IMR-90 (cell line): ENCODE results near the gene ARHGAP15. TPM values are rescaled to one million over a fixed set of nuclear protein-coding genes. Genes with fewer than 3 reads are reported as not detected.

ENCODE experiments used
- ATAC-seq: fragments of 200-7000 bp; cut with Tn5 transposase; 2 replicates; pipeline ENCODE4 v1.9.1; 2020; ENCODE audit warnings: low read depth, mild to moderate bottlenecking, moderate library complexity
- BruUV-seq: library from RNA; stranded (reverse); fragments of 400-500 nt; replicated peaks from 2 replicates; lab custom pipeline; 2021; lab: Mats Ljungman, UMichigan
- CTCF ChIA-PET: fragments of 300-600 bp; formaldehyde crosslinking; extraction: SDS; loops from one replicate; lab custom pipeline; 2021; ENCODE audit warnings: antibody characterized with exemption; lab: Yijun Ruan, JAX
- POLR2A ChIA-PET: fragments of 300-600 bp; sonication (Branson Sonifier 250); formaldehyde crosslinking; loops from one replicate; lab custom pipeline; 2022; ENCODE audit warnings: antibody characterized with exemption; ENCODE audit not compliant: unreplicated experiment; lab: Charles Lee
- DNase-seq: peaks from one replicate; pipeline ENCODE4 v3.0.0; 2013
- H2AFZ ChIP-seq: replicated peaks from 2 replicates; pipeline ENCODE3; 2013; ENCODE audit warnings: low read length, mild to moderate bottlenecking; ENCODE audit not compliant: poor library complexity
- H2AK5ac ChIP-seq: 2 replicates; pipeline ENCODE4 v1.6.1; 2013; ENCODE audit warnings: low read depth, low read length, inconsistent platforms
- H2AK9ac ChIP-seq: replicated peaks from 2 replicates; pipeline ENCODE3; 2013; ENCODE audit warnings: mild to moderate bottlenecking, low read depth, low read length, moderate library complexity; ENCODE audit not compliant: poor library complexity
- H2BK120ac ChIP-seq: 2 replicates; pipeline ENCODE4 v1.6.1; 2013; ENCODE audit warnings: low read depth, low read length, inconsistent platforms
- H2BK15ac ChIP-seq: 3 replicates; pipeline ENCODE4 v1.6.1; 2013; ENCODE audit warnings: low read depth, low read length, inconsistent platforms
- H2BK20ac ChIP-seq: 2 replicates; pipeline ENCODE4 v1.6.1; 2013; ENCODE audit warnings: low read depth, mild to moderate bottlenecking, inconsistent platforms, low read length, moderate library complexity
- H2BK5ac ChIP-seq: 2 replicates; pipeline ENCODE4 v1.6.1; 2013; ENCODE audit warnings: mild to moderate bottlenecking, low read depth, low read length, inconsistent platforms; ENCODE audit not compliant: poor library complexity, severe bottlenecking
- H3K14ac ChIP-seq: replicated peaks from 2 replicates; pipeline ENCODE4 v1.6.1; 2013; ENCODE audit warnings: low read depth, low read length, inconsistent platforms
- H3K18ac ChIP-seq: 2 replicates; pipeline ENCODE4 v1.6.1; 2013; ENCODE audit warnings: low read depth, low read length, control low read depth
- H3K23ac ChIP-seq: 2 replicates; pipeline ENCODE4 v1.6.1; 2013; ENCODE audit warnings: low read depth, low read length, inconsistent platforms
- H3K27ac ChIP-seq: 2 replicates; pipeline ENCODE4 v1.5.1; 2013; ENCODE audit warnings: mild to moderate bottlenecking, control low read depth, low read length; ENCODE audit not compliant: insufficient read depth
- H3K27me3 ChIP-seq: 2 replicates; pipeline ENCODE4 v1.6.1; 2013; ENCODE audit warnings: low read length; ENCODE audit not compliant: control insufficient read depth, insufficient read depth
- H3K36me3 ChIP-seq: 2 replicates; pipeline ENCODE4 v1.6.1; 2013; ENCODE audit warnings: low read length, mixed read lengths; ENCODE audit not compliant: control insufficient read depth, insufficient read depth
- H3K4ac ChIP-seq: 2 replicates; pipeline ENCODE4 v1.6.1; 2013; ENCODE audit warnings: low read depth, low read length, inconsistent platforms
- H3K4me1 ChIP-seq: 2 replicates; pipeline ENCODE4 v1.6.1; 2013; ENCODE audit warnings: low read length, mixed read lengths; ENCODE audit not compliant: control insufficient read depth, insufficient read depth
- H3K4me2 ChIP-seq: 2 replicates; pipeline ENCODE4 v1.6.1; 2013; ENCODE audit warnings: low read depth, mild to moderate bottlenecking, control low read depth, low read length, moderate library complexity
- H3K4me3 ChIP-seq: 2 replicates; pipeline ENCODE4 v1.5.1; 2013; ENCODE audit warnings: low read depth, mild to moderate bottlenecking, control low read depth, low read length, moderate library complexity; ENCODE audit not compliant: insufficient read depth
- H3K56ac ChIP-seq: 2 replicates; pipeline ENCODE4 v1.6.1; 2013; ENCODE audit warnings: low read length, inconsistent platforms; ENCODE audit not compliant: insufficient read depth; ENCODE audit errors: extremely low read depth
- H3K79me1 ChIP-seq, 2 experiments: 2 replicates each; pipeline ENCODE4 v1.6.1; 2013; ENCODE audit warnings: low read length in 2 of 2, inconsistent platforms in 1 of 2, low read depth in 1 of 2
- H3K9ac ChIP-seq: 2 replicates; pipeline ENCODE4 v1.6.1; 2013; ENCODE audit warnings: low read depth, low read length, control low read depth
- H3K9me1 ChIP-seq: 2 replicates; pipeline ENCODE4 v1.6.1; 2013; ENCODE audit warnings: low read length, inconsistent platforms; ENCODE audit not compliant: insufficient read depth
- H3K9me3 ChIP-seq: 2 replicates; pipeline ENCODE4 v1.6.1; 2013; ENCODE audit warnings: low read length; ENCODE audit not compliant: control insufficient read depth, insufficient read depth
- H4K20me1 ChIP-seq: 2 replicates; pipeline ENCODE4 v1.6.1; 2013; ENCODE audit warnings: low read length, inconsistent platforms; ENCODE audit not compliant: insufficient read depth
- H4K5ac ChIP-seq: 2 replicates; pipeline ENCODE4 v1.6.1; 2013; ENCODE audit warnings: mild to moderate bottlenecking, low read depth, low read length, control low read depth
- H4K8ac ChIP-seq, 2 experiments: 2 replicates each; pipeline ENCODE4 v1.6.1; 2013; ENCODE audit warnings: low read depth in 2 of 2, low read length in 2 of 2, control low read depth in 1 of 2, inconsistent platforms in 1 of 2
- H4K91ac ChIP-seq: 2 replicates; pipeline ENCODE4 v1.6.1; 2013; ENCODE audit warnings: low read depth, low read length, inconsistent platforms; ENCODE audit not compliant: insufficient read depth
- BHLHE40 ChIP-seq: fragments of 150-350 bp; IDR thresholded peaks from 2 replicates; pipeline ENCODE4 v1.6.1; 2016; ENCODE audit warnings: mild to moderate bottlenecking, low read depth, low read length
- CEBPB ChIP-seq: IDR thresholded peaks from 2 replicates; pipeline ENCODE4 v1.6.1; 2012; ENCODE audit warnings: low read depth, low read length, improper control_type of control experiment
- CHD1 ChIP-seq: IDR thresholded peaks from 2 replicates; pipeline ENCODE4 v1.6.1; 2012; ENCODE audit warnings: low read depth, low read length, improper control_type of control experiment
- FOS ChIP-seq: fragments of 150-350 bp; IDR thresholded peaks from 2 replicates; pipeline ENCODE4 v1.6.1; 2016; ENCODE audit warnings: low read depth, low read length
- MAFK ChIP-seq: IDR thresholded peaks from 2 replicates; pipeline ENCODE4 v1.6.1; 2012; ENCODE audit warnings: low read depth, low read length, improper control_type of control experiment
- MAZ ChIP-seq: IDR thresholded peaks from 2 replicates; pipeline ENCODE4 v1.6.1; 2012; ENCODE audit warnings: low read depth, mild to moderate bottlenecking, low read length, improper control_type of control experiment, moderate library complexity, borderline replicate concordance
- MXI1 ChIP-seq: IDR thresholded peaks from 2 replicates; pipeline ENCODE4 v1.6.1; 2012; ENCODE audit warnings: low read depth, mild to moderate bottlenecking, low read length, moderate library complexity, borderline replicate concordance
- NFE2L2 ChIP-seq: fragments of 150-350 bp; IDR thresholded peaks from 2 replicates; pipeline ENCODE4 v1.6.1; 2016; ENCODE audit warnings: low read depth, mild to moderate bottlenecking, low read length
- POLR2A ChIP-seq: IDR thresholded peaks from 2 replicates; pipeline ENCODE4 v1.6.1; 2012; ENCODE audit warnings: mild to moderate bottlenecking, low read depth, low read length
- RAD21 ChIP-seq: IDR thresholded peaks from 2 replicates; pipeline ENCODE4 v1.6.1; 2012; ENCODE audit warnings: low read length, improper control_type of control experiment
- RCOR1 ChIP-seq: IDR thresholded peaks from 2 replicates; pipeline ENCODE4 v1.6.1; 2012; ENCODE audit warnings: mild to moderate bottlenecking, low read length, improper control_type of control experiment; ENCODE audit not compliant: insufficient replicate concordance
- RFX5 ChIP-seq: IDR thresholded peaks from 2 replicates; pipeline ENCODE4 v1.8.0; 2012; ENCODE audit warnings: low read depth, mild to moderate bottlenecking, low read length, moderate library complexity
- SMC3 ChIP-seq: fragments of 150-350 bp; IDR thresholded peaks from 2 replicates; pipeline ENCODE4 v1.6.1; 2016; ENCODE audit warnings: low read depth, mild to moderate bottlenecking, antibody characterized with exemption, low read length, moderate library complexity
- WGBS, 2 experiments: methylation state at CpG; one replicate each; pipeline versions ENCODE4 v1.1.5 to v1.1.7; 2013; ENCODE audit warnings: missing lambda C conversion rate in 2 of 2; ENCODE audit not compliant: insufficient read length in 1 of 2; ENCODE audit errors: extremely low coverage in 2 of 2; 5-methylcytosine and 5-hydroxymethylcytosine counted together
- dilution Hi-C: fragments of 300-500 bp; cut with HindIII; formaldehyde crosslinking; loops from one replicate; pipeline ENCODE4 v1.14.3; 2018; ENCODE audit warnings: low sequenced_read_pairs; ENCODE audit not compliant: unreplicated experiment
- in situ Hi-C: fragments of 300-500 bp; cut with MboI; formaldehyde crosslinking; loops from 3 replicates; pipeline ENCODE4 v1.14.3; 2019; ENCODE audit warnings: low sequenced_read_pairs, inconsistent platforms, mixed read lengths
- intact Hi-C: fragments of 100-400 bp; cut with micrococcal nuclease; formaldehyde crosslinking; loops from 2 replicates; pipeline ENCODE4 v1.10.0; 2022
- polyA plus RNA-seq, 3 experiments: library from polyadenylated mRNA; depleted of rRNA; stranded (reverse); fragments of >200 nt; gene quantifications; 2 replicates each; pipeline ENCODE4 v1.2.3, GENCODE V29; 2012; ENCODE audit warnings: low replicate concordance in 1 of 3
- total RNA-seq: library from RNA; depleted of rRNA; stranded (reverse); fragments of >200 nt; gene quantifications from 2 replicates; pipeline ENCODE4 v1.2.3, GENCODE V29; 2012
- TF ChIP-seq, protein P1 (sequence below): fragments of 150-350 bp; IDR thresholded peaks from 2 replicates; pipeline ENCODE4 v1.6.1; 2017; ENCODE audit warnings: mild to moderate bottlenecking, antibody characterized with exemption, low read length, low read depth
- TF ChIP-seq, protein P2 (sequence below): conservative IDR thresholded peaks from 2 replicates; pipeline ENCODE4 v1.5.1; 2012; ENCODE audit warnings: mild to moderate bottlenecking, low read depth, low read length, improper control_type of control experiment
- TF ChIP-seq, protein P3 (sequence below): fragments of 150-350 bp; IDR thresholded peaks from 2 replicates; pipeline ENCODE4 v1.6.1; 2016; ENCODE audit warnings: low read depth, mild to moderate bottlenecking, low read length, moderate library complexity, borderline replicate concordance

The ARHGAP15 gene
- total and polyA plus RNA-seq, 2 of the 4 experiments (the other 2 are of a cell fraction) = not detected

DNA sequence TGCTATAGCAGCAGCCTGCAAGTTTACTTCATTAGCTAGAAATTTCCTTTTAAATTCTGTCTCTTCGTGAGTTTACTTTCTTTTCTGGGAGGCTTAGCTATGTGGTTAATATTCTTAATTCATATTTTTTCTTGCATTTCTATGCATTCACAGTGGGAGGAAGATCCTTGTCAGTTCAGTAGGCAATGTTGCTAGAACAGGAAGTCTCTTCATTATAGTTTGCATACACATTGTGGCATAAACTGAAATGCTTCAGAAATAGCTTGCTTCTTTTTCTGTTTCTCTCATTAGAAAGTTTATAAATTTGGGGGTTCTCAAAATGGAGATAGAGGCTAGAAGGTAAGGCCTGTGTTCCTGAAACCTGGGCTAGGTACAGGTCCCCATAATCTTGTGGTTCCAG lies 8.1 kb upstream of the ARHGAP15 start:
- Histone ChIP-seq H3K27me3 (peaks cover 4% of the 10 kb centered on the region), H3K14ac (no peak overlapping the region), H4K8ac (no peak overlapping the region), H3K4me3 (no peak overlapping the region), H3K4me2 (no peak overlapping the region), H2BK15ac (no peak overlapping the region), H3K56ac (no peak overlapping the region), H3K9ac (no peak overlapping the region), H3K36me3 (no peaks in the 10 kb centered on the region), H4K20me1 (no peaks in the 10 kb centered on the region), H3K18ac (no peak overlapping the region), H4K91ac (no peak overlapping the region), H3K9me1 (no peaks in the 10 kb centered on the region), H2BK120ac (no peak overlapping the region), H2AK5ac (no peak overlapping the region), H3K79me1 (no peaks in the 10 kb centered on the region), H2AFZ (no peak overlapping the region), H3K23ac (no peak overlapping the region), H2AK9ac (no peak overlapping the region), H3K27ac (no peak overlapping the region), H4K5ac (no peak overlapping the region), H3K4me1 (no peaks in the 10 kb centered on the region), H2BK5ac (no peak overlapping the region), H3K9me3 (no peaks in the 10 kb centered on the region), H3K4ac (no peak overlapping the region), H2BK20ac (no peak overlapping the region)
- CTCF ChIA-PET = interaction anchor here (1.3 kb wide), 1 partner anchor 10 kb away, joined by 4 read pairs; no protein-coding TSS in a partner anchor
- BruUV-seq = no TSS peak
- intact Hi-C loops (no loop called here), dilution Hi-C loops (no loop called here), in situ Hi-C loops (no loop called here)
- no CpG with 5 or more reads among the region's 1 CpG for WGBS, 2 experiments
- ATAC-seq = no peak
- POLR2A ChIA-PET = no interaction called here
- DNase-seq = no peak
- TF ChIP-seq MXI1 (no peak), CEBPB (no peak), FOS (no peak), RFX5 (no peak), SMC3 (no peak), RCOR1 (no peak), RAD21 (no peak), MAFK (no peak), NFE2L2 (no peak), CHD1 (no peak), MAZ (no peak), POLR2A (no peak), BHLHE40 (no peak)
- TF ChIP-seq, protein P1, sequence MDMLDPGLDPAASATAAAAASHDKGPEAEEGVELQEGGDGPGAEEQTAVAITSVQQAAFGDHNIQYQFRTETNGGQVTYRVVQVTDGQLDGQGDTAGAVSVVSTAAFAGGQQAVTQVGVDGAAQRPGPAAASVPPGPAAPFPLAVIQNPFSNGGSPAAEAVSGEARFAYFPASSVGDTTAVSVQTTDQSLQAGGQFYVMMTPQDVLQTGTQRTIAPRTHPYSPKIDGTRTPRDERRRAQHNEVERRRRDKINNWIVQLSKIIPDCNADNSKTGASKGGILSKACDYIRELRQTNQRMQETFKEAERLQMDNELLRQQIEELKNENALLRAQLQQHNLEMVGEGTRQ = no peak
- TF ChIP-seq, protein P2, sequence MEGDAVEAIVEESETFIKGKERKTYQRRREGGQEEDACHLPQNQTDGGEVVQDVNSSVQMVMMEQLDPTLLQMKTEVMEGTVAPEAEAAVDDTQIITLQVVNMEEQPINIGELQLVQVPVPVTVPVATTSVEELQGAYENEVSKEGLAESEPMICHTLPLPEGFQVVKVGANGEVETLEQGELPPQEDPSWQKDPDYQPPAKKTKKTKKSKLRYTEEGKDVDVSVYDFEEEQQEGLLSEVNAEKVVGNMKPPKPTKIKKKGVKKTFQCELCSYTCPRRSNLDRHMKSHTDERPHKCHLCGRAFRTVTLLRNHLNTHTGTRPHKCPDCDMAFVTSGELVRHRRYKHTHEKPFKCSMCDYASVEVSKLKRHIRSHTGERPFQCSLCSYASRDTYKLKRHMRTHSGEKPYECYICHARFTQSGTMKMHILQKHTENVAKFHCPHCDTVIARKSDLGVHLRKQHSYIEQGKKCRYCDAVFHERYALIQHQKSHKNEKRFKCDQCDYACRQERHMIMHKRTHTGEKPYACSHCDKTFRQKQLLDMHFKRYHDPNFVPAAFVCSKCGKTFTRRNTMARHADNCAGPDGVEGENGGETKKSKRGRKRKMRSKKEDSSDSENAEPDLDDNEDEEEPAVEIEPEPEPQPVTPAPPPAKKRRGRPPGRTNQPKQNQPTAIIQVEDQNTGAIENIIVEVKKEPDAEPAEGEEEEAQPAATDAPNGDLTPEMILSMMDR = no peak
- TF ChIP-seq, protein P3, sequence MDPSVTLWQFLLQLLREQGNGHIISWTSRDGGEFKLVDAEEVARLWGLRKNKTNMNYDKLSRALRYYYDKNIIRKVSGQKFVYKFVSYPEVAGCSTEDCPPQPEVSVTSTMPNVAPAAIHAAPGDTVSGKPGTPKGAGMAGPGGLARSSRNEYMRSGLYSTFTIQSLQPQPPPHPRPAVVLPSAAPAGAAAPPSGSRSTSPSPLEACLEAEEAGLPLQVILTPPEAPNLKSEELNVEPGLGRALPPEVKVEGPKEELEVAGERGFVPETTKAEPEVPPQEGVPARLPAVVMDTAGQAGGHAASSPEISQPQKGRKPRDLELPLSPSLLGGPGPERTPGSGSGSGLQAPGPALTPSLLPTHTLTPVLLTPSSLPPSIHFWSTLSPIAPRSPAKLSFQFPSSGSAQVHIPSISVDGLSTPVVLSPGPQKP = no peak
